Uterus (tissue), 2 donors: ENCODE measurements around the gene LRP1.

Source experiments
- CTCF ChIP-seq, 4 experiments: fragments of 200-600 bp in 2 of 4; fragments of 450-650 bp in 2 of 4; sonication (generic) in 2 of 4; IDR thresholded peaks; one replicate each; pipeline ENCODE4 v1.5.1; 2016 to 2019; ENCODE audit warnings: antibody characterized with exemption in 4 of 4, mild to moderate bottlenecking in 2 of 4, moderate library complexity in 1 of 4
- POLR2A ChIP-seq, 2 donors: fragments of 450-650 bp; IDR thresholded peaks; one replicate each; pipeline ENCODE4 v1.6.1; 2016; ENCODE audit warnings: antibody characterized with exemption in 2 of 2, mild to moderate bottlenecking in 1 of 2, moderate library complexity in 1 of 2

DNA sequence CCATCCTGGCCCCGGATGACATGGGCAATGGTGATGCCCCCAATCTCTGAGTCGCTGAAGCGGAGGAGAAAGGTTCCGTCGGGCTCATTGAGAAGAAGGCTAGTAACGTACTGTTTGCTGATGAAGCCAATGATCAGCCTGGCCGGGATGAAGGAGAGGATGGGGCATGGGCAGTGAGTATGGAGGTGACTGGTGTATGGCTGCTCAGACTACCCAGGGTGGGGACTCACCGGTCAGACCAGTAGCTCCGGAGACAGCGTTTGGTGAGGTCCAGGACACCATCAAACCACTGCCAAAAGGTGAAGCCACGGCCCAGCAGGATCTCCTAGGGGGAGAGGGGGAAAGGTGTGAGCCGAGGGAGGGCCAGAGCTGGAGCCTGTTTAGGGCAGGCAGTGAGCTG lies 28.5 kb upstream of the LRP1 start:
- TF ChIP-seq CTCF (IDR thresholded peaks at IDR 0.05) (no peak), POLR2A (IDR thresholded peaks at IDR 0.05) (no peak)
